MCF 10A (cell line): ENCODE results near the gene TRIM14. TPM values are rescaled to one million over a fixed set of nuclear protein-coding genes. Genes with fewer than 3 reads are reported as not detected.
"Not testable (repeated sequence)": the region's sequence is repeated elsewhere in the genome, so short reads cannot be mapped to it uniquely, and the experiment has no call there.

ENCODE experiments used
- BruUV-seq: library from RNA; stranded (reverse); fragments of 400-500 nt; replicated peaks from 2 replicates; lab custom pipeline; 2021; lab: Mats Ljungman, UMichigan
- CTCF ChIA-PET: fragments of 300-600 bp; sonication (Branson Sonifier 250); formaldehyde crosslinking; extraction: SDS; loops from one replicate; lab custom pipeline; 2021; ENCODE audit warnings: antibody characterized with exemption, inconsistent platforms; lab: Yijun Ruan, JAX
- POLR2A ChIA-PET: fragments of 300-600, 350-650 bp; sonication (Branson Sonifier 250); formaldehyde crosslinking; extraction: SDS; loops from one replicate; lab custom pipeline; 2020; ENCODE audit warnings: antibody characterized with exemption, inconsistent platforms; lab: Yijun Ruan, JAX
- DNase-seq: peaks from one replicate; pipeline ENCODE4 v3.0.0-alpha.2; 2018; ENCODE audit not compliant: unreplicated experiment
- H3K27ac Mint-ChIP-seq: one replicate; pipeline ENCODE4 v1.8.0; 2022; ENCODE audit warnings: mild to moderate bottlenecking, low read depth, mixed read lengths; ENCODE audit not compliant: unreplicated experiment
- H3K27me3 Mint-ChIP-seq: one replicate; pipeline ENCODE4 v1.8.0; 2022; ENCODE audit warnings: mixed read lengths; ENCODE audit not compliant: insufficient read depth, unreplicated experiment
- H3K36me3 Mint-ChIP-seq: one replicate; pipeline ENCODE4 v1.8.0; 2022; ENCODE audit warnings: mild to moderate bottlenecking, moderate library complexity, mixed read lengths; ENCODE audit not compliant: insufficient read depth, unreplicated experiment
- H3K4me1 Mint-ChIP-seq: one replicate; pipeline ENCODE4 v1.8.0; 2022; ENCODE audit warnings: mixed read lengths; ENCODE audit not compliant: insufficient read depth, unreplicated experiment
- H3K4me3 Mint-ChIP-seq: one replicate; pipeline ENCODE4 v1.8.0; 2022; ENCODE audit warnings: mild to moderate bottlenecking, moderate library complexity, mixed read lengths; ENCODE audit not compliant: unreplicated experiment
- H3K9me3 Mint-ChIP-seq: one replicate; pipeline ENCODE4 v1.8.0; 2022; ENCODE audit warnings: mixed read lengths; ENCODE audit not compliant: unreplicated experiment
- intact Hi-C: fragments of 100-400 bp; cut with micrococcal nuclease; formaldehyde crosslinking; loops from 2 replicates; pipeline ENCODE4 v1.14.1; 2022
- total RNA-seq: library from RNA; stranded (reverse); gene quantifications from 2 replicates; pipeline ENCODE4 v1.2.3, GENCODE V29; 2022
- TF ChIP-seq, protein P1 (sequence below): fragments of 200-600 bp; IDR thresholded peaks from one replicate; pipeline ENCODE4 v1.8.0; 2022; ENCODE audit warnings: antibody characterized with exemption, mild to moderate bottlenecking; ENCODE audit not compliant: unreplicated experiment

TRIM14 gene
- total RNA-seq, 1 experiment from 2014 or later, result 17.9 TPM

- H3K27ac Mint-ChIP-seq, result no peak overlapping the region
- no peaks in the 10 kb centered on the region for H3K27me3 Mint-ChIP-seq
- TF ChIP-seq, protein P1, sequence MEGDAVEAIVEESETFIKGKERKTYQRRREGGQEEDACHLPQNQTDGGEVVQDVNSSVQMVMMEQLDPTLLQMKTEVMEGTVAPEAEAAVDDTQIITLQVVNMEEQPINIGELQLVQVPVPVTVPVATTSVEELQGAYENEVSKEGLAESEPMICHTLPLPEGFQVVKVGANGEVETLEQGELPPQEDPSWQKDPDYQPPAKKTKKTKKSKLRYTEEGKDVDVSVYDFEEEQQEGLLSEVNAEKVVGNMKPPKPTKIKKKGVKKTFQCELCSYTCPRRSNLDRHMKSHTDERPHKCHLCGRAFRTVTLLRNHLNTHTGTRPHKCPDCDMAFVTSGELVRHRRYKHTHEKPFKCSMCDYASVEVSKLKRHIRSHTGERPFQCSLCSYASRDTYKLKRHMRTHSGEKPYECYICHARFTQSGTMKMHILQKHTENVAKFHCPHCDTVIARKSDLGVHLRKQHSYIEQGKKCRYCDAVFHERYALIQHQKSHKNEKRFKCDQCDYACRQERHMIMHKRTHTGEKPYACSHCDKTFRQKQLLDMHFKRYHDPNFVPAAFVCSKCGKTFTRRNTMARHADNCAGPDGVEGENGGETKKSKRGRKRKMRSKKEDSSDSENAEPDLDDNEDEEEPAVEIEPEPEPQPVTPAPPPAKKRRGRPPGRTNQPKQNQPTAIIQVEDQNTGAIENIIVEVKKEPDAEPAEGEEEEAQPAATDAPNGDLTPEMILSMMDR, result no peak
- DNase-seq, result no peak
- intact Hi-C loops, result no loop called here
- H3K36me3 Mint-ChIP-seq, result peaks cover 20% of the 10 kb centered on the region
- CTCF ChIA-PET, result interaction anchor here (0.7 kb wide), 1 partner anchor 9 kb away, joined by 3 read pairs; no protein-coding TSS in a partner anchor
- no peaks in the 10 kb centered on the region for H3K4me1 Mint-ChIP-seq
- H3K4me3 Mint-ChIP-seq, result no peak overlapping the region
- BruUV-seq, result no TSS peak
- no peaks in the 10 kb centered on the region for H3K9me3 Mint-ChIP-seq
- POLR2A ChIA-PET, result no interaction called here
These were observed 8.2 kb upstream of the TRIM14 start for GRCh38 chr9:98127226-98127625.

GRCh38 chr9:98124637-98125426, 5.8 kb upstream of the TRIM14 start:
- H3K36me3 Mint-ChIP-seq, result peaks cover 14% of the 10 kb centered on the region
- H3K4me1 Mint-ChIP-seq, result peaks cover 8% of the 10 kb centered on the region
- intact Hi-C loops, result no loop called here
- BruUV-seq, result no TSS peak
- CTCF ChIA-PET, result interaction anchor here (0.5 to 0.7 kb wide), 2 partner anchors 38 to 202 kb away, joined by 3 read pairs; no protein-coding TSS in a partner anchor
- no peak for DNase-seq
- POLR2A ChIA-PET, result no interaction called here
- TF ChIP-seq, protein P1, result no peak
- no peak overlapping the region for H3K27ac Mint-ChIP-seq
- no peaks in the 10 kb centered on the region for H3K27me3 Mint-ChIP-seq
- no peak overlapping the region for H3K4me3 Mint-ChIP-seq
- no peaks in the 10 kb centered on the region for H3K9me3 Mint-ChIP-seq

- H3K27ac Mint-ChIP-seq, BruUV-seq, DNase-seq, CTCF ChIA-PET, H3K4me3 Mint-ChIP-seq, intact Hi-C loops, H3K9me3 Mint-ChIP-seq, H3K27me3 Mint-ChIP-seq, H3K36me3 Mint-ChIP-seq, POLR2A ChIA-PET: not testable (repeated sequence)
- H3K4me1 Mint-ChIP-seq, result peaks cover 15% of the 10 kb centered on the region
These were observed 5.1 kb upstream of the TRIM14 start for GRCh38 chr9:98124091-98124490.

DNA sequence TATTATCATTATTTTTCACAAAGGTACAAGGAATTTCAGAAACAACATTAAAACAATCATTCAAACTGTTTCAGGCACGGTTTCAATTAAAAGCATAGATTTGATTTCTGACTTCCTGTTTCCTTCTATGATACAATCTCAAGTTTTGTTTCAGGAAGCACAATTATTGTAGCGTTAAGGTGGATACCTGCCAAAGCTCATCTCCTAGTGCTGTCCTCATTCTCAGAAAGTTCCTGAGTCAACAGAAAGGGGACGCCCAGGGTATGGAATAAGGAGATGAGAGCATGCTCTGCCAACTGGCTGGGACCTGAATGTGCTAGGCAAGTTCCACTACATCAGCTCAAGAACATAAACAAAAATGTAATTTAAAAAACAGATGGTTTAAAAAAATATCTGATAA, 2.0 kb upstream of the TRIM14 start:
- H3K36me3 Mint-ChIP-seq, result peaks cover 9% of the 10 kb centered on the region
- ChIA-PET POLR2A (interaction anchor here (0.7 to 2.7 kb wide), 16 partner anchors 22 to 877 kb away, joined by 3 to 21 read pairs (median 4); partner anchors contain the start of genes CORO2A, NANS, TBC1D2 and TRMO), CTCF (interaction anchor here (0.6 to 2.6 kb wide), 16 partner anchors 9 to 143 kb away, joined by 3 to 18 read pairs (median 4); partner anchors contain the start of gene CORO2A)
- peaks cover 22% of the 10 kb centered on the region for H3K4me1 Mint-ChIP-seq
- no TSS peak for BruUV-seq
- TF ChIP-seq, protein P1, result peak; percentile 19
- no peaks in the 10 kb centered on the region for H3K27me3 Mint-ChIP-seq
- H3K9me3 Mint-ChIP-seq, result no peaks in the 10 kb centered on the region
- H3K27ac Mint-ChIP-seq, result peak overlapping the region; percentile 32
- H3K4me3 Mint-ChIP-seq, result peak overlapping the region; percentile 74
- peak; percentile 74 for DNase-seq
- intact Hi-C loops, result no loop called here
